ENCODE results near the gene VSTM5. TPM values are rescaled to one million over a fixed set of nuclear protein-coding genes. Genes with fewer than 3 reads are reported as not detected.

Gene VSTM5, protein sequence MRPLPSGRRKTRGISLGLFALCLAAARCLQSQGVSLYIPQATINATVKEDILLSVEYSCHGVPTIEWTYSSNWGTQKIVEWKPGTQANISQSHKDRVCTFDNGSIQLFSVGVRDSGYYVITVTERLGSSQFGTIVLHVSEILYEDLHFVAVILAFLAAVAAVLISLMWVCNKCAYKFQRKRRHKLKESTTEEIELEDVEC
- 0.26 TPM for polyA plus RNA-seq (2013, experiment 1 of 2)
- 0.21 TPM for polyA plus RNA-seq (2013, experiment 2 of 2)

DNA sequence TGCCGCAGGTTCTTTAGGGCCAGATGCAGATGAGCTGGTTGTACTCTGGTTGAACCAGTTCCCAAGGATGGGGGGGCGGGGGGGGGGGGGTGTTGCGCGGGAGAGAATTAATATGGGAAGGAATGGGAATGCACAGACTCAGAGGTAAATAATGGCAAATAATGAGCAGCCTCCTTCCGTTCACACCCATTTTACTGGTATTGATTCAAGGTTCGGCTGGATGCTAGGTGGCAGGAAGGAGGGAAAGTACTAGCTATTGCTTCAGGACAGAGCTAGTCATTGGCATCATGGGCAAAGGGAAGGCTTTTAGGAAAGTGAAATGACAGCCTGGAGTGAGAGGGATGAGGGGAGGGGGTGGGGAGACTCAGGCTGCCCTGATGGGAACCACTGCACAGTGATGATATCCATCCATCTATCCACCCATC, at the start of gene VSTM5:
Gene VSTM5 (minus strand): TSS at position 25 of the 425 bp plus-strand sequence. CDS start 116 bp downstream, outside the sequence.
- Histone ChIP-seq H3K4me3 (ENCODE audit: low read length in 2 of 2) (no peak within 1 kb of the TSS), H3K9me3 (replicated peaks in 1 of 2; ENCODE audit: control insufficient read depth in 2 of 2, insufficient read depth in 1 of 2, low read depth in 1 of 2, low read length in 2 of 2) (no peaks in the 10 kb centered on the region), H4K8ac (ENCODE audit: low read depth, low read length) (no peak within 1 kb of the TSS), H2AFZ (ENCODE audit: low read length) (peak within 1 kb of the TSS; percentile 83), H4K91ac (ENCODE audit: low read depth, low read length, poor library complexity) (no peak within 1 kb of the TSS), H3K18ac (ENCODE audit: low read length) (peak within 1 kb of the TSS; percentile 65), H3K4ac (ENCODE audit: low read length) (peak within 1 kb of the TSS; percentile 76), H3K27me3 (ENCODE audit: control insufficient read depth in 3 of 3, insufficient read depth in 3 of 3, low read depth in 1 of 3, low read length in 3 of 3) (peaks cover 0 to 7% (median 0%) of the 10 kb centered on the region in 3 experiments), H3K27ac (replicated peaks; ENCODE audit: low read length) (no peak within 1 kb of the TSS), H3K4me2 (ENCODE audit: insufficient read depth, low read length, poor library complexity, severe bottlenecking) (peak within 1 kb of the TSS; percentile 54), H2BK120ac (ENCODE audit: low read depth, low read length) (no peak within 1 kb of the TSS), H2BK12ac (ENCODE audit: low read length) (no peak within 1 kb of the TSS), H2BK5ac (ENCODE audit: low read length) (peak within 1 kb of the TSS; percentile 53), H3K4me1 (ENCODE audit: control insufficient read depth in 2 of 2, insufficient read depth in 1 of 2, low read depth in 1 of 2, low read length in 2 of 2) (no peaks in the 10 kb centered on the region), H3K14ac (ENCODE audit: low read length) (peak within 1 kb of the TSS; percentile 8), H2BK15ac (ENCODE audit: low read length) (peak within 1 kb of the TSS; percentile 58), H3K79me1 (ENCODE audit: low read depth, low read length) (no peaks in the 10 kb centered on the region), H2AK5ac (ENCODE audit: low read depth, low read length) (no peak within 1 kb of the TSS), H3K9ac (ENCODE audit: low read depth, low read length, poor library complexity) (no peak within 1 kb of the TSS), H3K23ac (ENCODE audit: low read depth, low read length, poor library complexity) (no peak within 1 kb of the TSS), H3K36me3 (replicated peaks in 1 of 2; ENCODE audit: control insufficient read depth in 2 of 2, insufficient read depth in 2 of 2, low read length in 2 of 2) (no peaks in the 10 kb centered on the region)
- WGBS, 2 donors (ENCODE audit: extremely low coverage in 2 of 2, insufficient read length in 2 of 2, insufficient replicate concordance in 1 of 2) = no CpG with 5 or more reads among the region's 6 CpGs
- no peak for DNase-seq (ENCODE audit: low spot score)

- Histone ChIP-seq H3K14ac (ENCODE audit: low read length) (no peak overlapping the region), H2BK12ac (ENCODE audit: low read length) (no peak overlapping the region), H3K27me3 (ENCODE audit: control insufficient read depth in 3 of 3, insufficient read depth in 3 of 3, low read depth in 1 of 3, low read length in 3 of 3) (no peaks in the 10 kb centered on the region), H2AFZ (ENCODE audit: low read length) (no peak overlapping the region), H3K4me1 (ENCODE audit: control insufficient read depth in 2 of 2, insufficient read depth in 1 of 2, low read depth in 1 of 2, low read length in 2 of 2) (no peaks in the 10 kb centered on the region), H2AK5ac (ENCODE audit: low read depth, low read length) (no peak overlapping the region), H3K4me2 (ENCODE audit: insufficient read depth, low read length, poor library complexity, severe bottlenecking) (no peak overlapping the region), H3K23ac (ENCODE audit: low read depth, low read length, poor library complexity) (no peak overlapping the region), H4K8ac (ENCODE audit: low read depth, low read length) (no peak overlapping the region), H4K91ac (ENCODE audit: low read depth, low read length, poor library complexity) (no peak overlapping the region), H3K4ac (ENCODE audit: low read length) (no peak overlapping the region), H3K18ac (ENCODE audit: low read length) (no peak overlapping the region), H3K79me1 (ENCODE audit: low read depth, low read length) (no peaks in the 10 kb centered on the region), H2BK15ac (ENCODE audit: low read length) (no peak overlapping the region), H3K27ac (replicated peaks; ENCODE audit: low read length) (no peak overlapping the region), H2BK5ac (ENCODE audit: low read length) (no peak overlapping the region), H2BK120ac (ENCODE audit: low read depth, low read length) (no peak overlapping the region), H3K9me3 (replicated peaks in 1 of 2; ENCODE audit: control insufficient read depth in 2 of 2, insufficient read depth in 1 of 2, low read depth in 1 of 2, low read length in 2 of 2) (no peaks in the 10 kb centered on the region), H3K9ac (ENCODE audit: low read depth, low read length, poor library complexity) (no peak overlapping the region), H3K36me3 (replicated peaks in 1 of 2; ENCODE audit: control insufficient read depth in 2 of 2, insufficient read depth in 2 of 2, low read length in 2 of 2) (no peaks in the 10 kb centered on the region), H3K4me3 (ENCODE audit: low read length in 2 of 2) (no peak overlapping the region)
- peak; percentile 54 for DNase-seq (ENCODE audit: low spot score)
- no CpG with 5 or more reads among the region's 5 CpGs for WGBS, 2 donors (ENCODE audit: extremely low coverage in 2 of 2, insufficient read length in 2 of 2, insufficient replicate concordance in 1 of 2)
Measured at GRCh38 chr11:93895106-93895862, 44.9 kb upstream of the VSTM5 start.

DNA sequence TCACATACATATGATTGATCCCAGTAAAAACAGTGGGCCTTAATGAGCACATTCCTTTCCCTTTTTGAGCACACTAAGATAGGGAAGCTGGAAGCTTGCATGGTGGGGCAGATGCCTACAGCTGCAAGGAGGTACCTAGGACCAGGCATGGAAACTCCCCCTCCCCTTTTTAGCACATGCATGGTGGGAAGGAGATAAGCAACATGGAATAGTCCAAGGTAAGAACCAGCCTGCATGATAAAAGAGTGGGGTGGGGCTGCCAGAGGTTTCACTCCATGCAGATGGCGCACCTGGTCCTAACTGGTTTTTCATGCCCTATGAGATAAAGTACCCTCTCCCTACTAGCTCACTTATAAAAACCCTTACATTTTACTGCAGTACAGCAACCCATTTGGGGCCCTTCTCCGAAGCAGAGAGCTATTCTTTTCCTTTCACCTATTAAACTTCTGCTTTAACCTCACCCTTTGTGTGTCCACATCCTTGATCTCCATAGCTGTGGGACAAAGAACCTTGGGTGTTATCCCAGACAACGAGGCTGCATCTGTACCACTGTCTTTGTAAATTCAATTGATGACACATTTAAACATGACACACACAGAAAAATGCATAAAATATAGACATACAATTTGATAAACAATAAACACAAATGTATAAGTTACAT, 40.1 kb upstream of the VSTM5 start:
- Histone ChIP-seq H4K8ac (ENCODE audit: low read depth, low read length) (no peak overlapping the region), H3K14ac (ENCODE audit: low read length) (no peak overlapping the region), H3K27me3 (ENCODE audit: control insufficient read depth in 3 of 3, insufficient read depth in 3 of 3, low read depth in 1 of 3, low read length in 3 of 3) (no peaks in the 10 kb centered on the region), H3K9ac (ENCODE audit: low read depth, low read length, poor library complexity) (no peak overlapping the region), H3K4me2 (ENCODE audit: insufficient read depth, low read length, poor library complexity, severe bottlenecking) (no peak overlapping the region), H3K23ac (ENCODE audit: low read depth, low read length, poor library complexity) (no peak overlapping the region), H2BK12ac (ENCODE audit: low read length) (no peak overlapping the region), H2BK120ac (ENCODE audit: low read depth, low read length) (no peak overlapping the region), H3K4ac (ENCODE audit: low read length) (no peak overlapping the region), H3K4me3 (ENCODE audit: low read length in 2 of 2) (no peak overlapping the region), H3K4me1 (ENCODE audit: control insufficient read depth in 2 of 2, insufficient read depth in 1 of 2, low read depth in 1 of 2, low read length in 2 of 2) (no peaks in the 10 kb centered on the region), H2AK5ac (ENCODE audit: low read depth, low read length) (no peak overlapping the region), H3K36me3 (replicated peaks in 1 of 2; ENCODE audit: control insufficient read depth in 2 of 2, insufficient read depth in 2 of 2, low read length in 2 of 2) (no peaks in the 10 kb centered on the region), H2BK5ac (ENCODE audit: low read length) (no peak overlapping the region), H4K91ac (ENCODE audit: low read depth, low read length, poor library complexity) (no peak overlapping the region), H2BK15ac (ENCODE audit: low read length) (no peak overlapping the region), H3K9me3 (replicated peaks in 1 of 2; ENCODE audit: control insufficient read depth in 2 of 2, insufficient read depth in 1 of 2, low read depth in 1 of 2, low read length in 2 of 2) (no peaks in the 10 kb centered on the region), H3K27ac (replicated peaks; ENCODE audit: low read length) (no peak overlapping the region), H2AFZ (ENCODE audit: low read length) (no peak overlapping the region), H3K18ac (ENCODE audit: low read length) (no peak overlapping the region), H3K79me1 (ENCODE audit: low read depth, low read length) (no peaks in the 10 kb centered on the region)
- no peak for DNase-seq (ENCODE audit: low spot score)
- WGBS, 2 donors (ENCODE audit: extremely low coverage in 2 of 2, insufficient read length in 2 of 2, insufficient replicate concordance in 1 of 2) = no CpG with 5 or more reads among the region's 3 CpGs

GRCh38 chr11:93887111-93887510, 36.7 kb upstream of the VSTM5 start:
- Histone ChIP-seq H3K9ac (ENCODE audit: low read depth, low read length, poor library complexity) (no peak overlapping the region), H2BK120ac (ENCODE audit: low read depth, low read length) (no peak overlapping the region), H3K27ac (replicated peaks; ENCODE audit: low read length) (no peak overlapping the region), H3K23ac (ENCODE audit: low read depth, low read length, poor library complexity) (no peak overlapping the region), H2AK5ac (ENCODE audit: low read depth, low read length) (no peak overlapping the region), H3K36me3 (replicated peaks in 1 of 2; ENCODE audit: control insufficient read depth in 2 of 2, insufficient read depth in 2 of 2, low read length in 2 of 2) (no peaks in the 10 kb centered on the region), H3K4me1 (ENCODE audit: control insufficient read depth in 2 of 2, insufficient read depth in 1 of 2, low read depth in 1 of 2, low read length in 2 of 2) (no peaks in the 10 kb centered on the region), H2BK5ac (ENCODE audit: low read length) (no peak overlapping the region), H2BK15ac (ENCODE audit: low read length) (no peak overlapping the region), H2AFZ (ENCODE audit: low read length) (no peak overlapping the region), H3K27me3 (ENCODE audit: control insufficient read depth in 3 of 3, insufficient read depth in 3 of 3, low read depth in 1 of 3, low read length in 3 of 3) (no peaks in the 10 kb centered on the region), H3K18ac (ENCODE audit: low read length) (no peak overlapping the region), H3K14ac (ENCODE audit: low read length) (no peak overlapping the region), H3K9me3 (replicated peaks in 1 of 2; ENCODE audit: control insufficient read depth in 2 of 2, insufficient read depth in 1 of 2, low read depth in 1 of 2, low read length in 2 of 2) (peaks cover 0 to 3% of the 10 kb centered on the region in 2 donors), H2BK12ac (ENCODE audit: low read length) (no peak overlapping the region), H3K4me2 (ENCODE audit: insufficient read depth, low read length, poor library complexity, severe bottlenecking) (no peak overlapping the region), H3K4ac (ENCODE audit: low read length) (no peak overlapping the region), H3K4me3 (ENCODE audit: low read length in 2 of 2) (no peak overlapping the region), H3K79me1 (ENCODE audit: low read depth, low read length) (no peaks in the 10 kb centered on the region), H4K8ac (ENCODE audit: low read depth, low read length) (no peak overlapping the region), H4K91ac (ENCODE audit: low read depth, low read length, poor library complexity) (no peak overlapping the region)
- no peak for DNase-seq (ENCODE audit: low spot score)
- no CpG with 5 or more reads among the region's 5 CpGs for WGBS, 2 donors (ENCODE audit: extremely low coverage in 2 of 2, insufficient read length in 2 of 2, insufficient replicate concordance in 1 of 2)
